Brain microvascular endothelial cell (primary cell): ENCODE data around the gene TNRC6C.

Experiments
- DNase-seq: peaks from one replicate; pipeline ENCODE4 v3.0.0-alpha.2; 2020
- H3K27ac ChIP-seq: fragments of 250-450 bp; sonication (Bioruptor Pico); 2 replicates; pipeline ENCODE4 v1.5.1; 2020; ENCODE audit warnings: mild to moderate bottlenecking, moderate library complexity
- H3K27me3 ChIP-seq: fragments of 250-450 bp; sonication (Bioruptor Pico); replicated peaks from 2 replicates; pipeline ENCODE4 v1.5.1; 2020; ENCODE audit warnings: mild to moderate bottlenecking
- H3K36me3 ChIP-seq: fragments of 250-450 bp; sonication (Bioruptor Pico); replicated peaks from 2 replicates; pipeline ENCODE4 v1.5.1; 2020; ENCODE audit warnings: mild to moderate bottlenecking
- H3K4me3 ChIP-seq: 2 replicates; pipeline ENCODE4 v1.5.1; 2011; ENCODE audit warnings: low read depth, mild to moderate bottlenecking, control low read depth, low read length, moderate library complexity
- CTCF ChIP-seq: IDR thresholded peaks from 2 replicates; pipeline ENCODE4 v1.5.1; 2011; ENCODE audit warnings: low read depth, mild to moderate bottlenecking, moderate library complexity, low read length, control low read depth, inconsistent platforms; ENCODE audit errors: missing control alignments
- in situ Hi-C: cut with HindIII; loops from 2 replicates; pipeline ENCODE4 v1.10.0; 2017; ENCODE audit warnings: low sequenced_read_pairs, low pct_ligation_motif_present

TNRC6C gene

GRCh38 chr17:77958716-77959125 is 218 bp downstream of the TNRC6C start:
- in situ Hi-C loops, result no loop called here

GRCh38 chr17:77959126-77959925 is 823 bp downstream of the TNRC6C start:
- Histone ChIP-seq H3K36me3 (no peaks in the 10 kb centered on the region), H3K27ac (no peak overlapping the region), H3K4me3 (peak overlapping the region; percentile 62), H3K27me3 (peaks cover 15% of the 10 kb centered on the region)
- in situ Hi-C loops, result no loop called here
- peak; percentile 8 for DNase-seq
- TF ChIP-seq CTCF, result no peak

More at GRCh38 chr17:77958716-77959125, 218 bp downstream of the TNRC6C start:
- no peak for DNase-seq
- no peak for TF ChIP-seq CTCF
- Histone ChIP-seq H3K4me3 (peak overlapping the region; percentile 62), H3K27ac (peak overlapping the region; percentile 5), H3K36me3 (no peaks in the 10 kb centered on the region), H3K27me3 (peaks cover 16% of the 10 kb centered on the region)

GRCh38 chr17:77959926-77960521 is 1.5 kb downstream of the TNRC6C start:
- TF ChIP-seq CTCF, result no peak
- Histone ChIP-seq H3K27ac (no peak overlapping the region), H3K36me3 (no peaks in the 10 kb centered on the region), H3K4me3 (peak overlapping the region; percentile 62), H3K27me3 (peaks cover 15% of the 10 kb centered on the region)
- in situ Hi-C loops, result no loop called here
- no peak for DNase-seq

GRCh38 chr17:77961741-77962140 is 3.2 kb downstream of the TNRC6C start:
- Histone ChIP-seq H3K4me3 (no peak overlapping the region), H3K36me3 (no peaks in the 10 kb centered on the region), H3K27ac (no peak overlapping the region), H3K27me3 (peaks cover 5% of the 10 kb centered on the region)
- no peak for TF ChIP-seq CTCF
- in situ Hi-C loops, result no loop called here
- no peak for DNase-seq

- Histone ChIP-seq H3K36me3 (no peaks in the 10 kb centered on the region), H3K27ac (no peak overlapping the region), H3K27me3 (no peaks in the 10 kb centered on the region), H3K4me3 (no peak overlapping the region)
- in situ Hi-C loops, result no loop called here
- DNase-seq, result no peak
- TF ChIP-seq CTCF, result no peak
Measured at GRCh38 chr17:77962348-77962747, 3.8 kb downstream of the TNRC6C start.
